Left ventricle myocardium inferior (tissue), 1 donor: ENCODE results near the gene CSF3. TPM values are rescaled to one million over a fixed set of nuclear protein-coding genes. Genes with fewer than 3 reads are reported as not detected.
A peak's percentile ranks its signal among the peaks of the same experiment; 100 is the strongest.

Experiments used
- DNase-seq: peaks from one replicate; pipeline ENCODE4 v3.0.0-alpha.2; 2020
- H3K27ac ChIP-seq: fragments of 200-600 bp; replicated peaks from 2 replicates; pipeline ENCODE4 v1.8.0; 2021
- H3K27me3 ChIP-seq: fragments of 200-600 bp; 2 replicates; pipeline ENCODE4 v1.8.0; 2021; ENCODE audit warnings: low read depth
- H3K36me3 ChIP-seq: fragments of 200-600 bp; 2 replicates; pipeline ENCODE4 v1.8.0; 2021
- H3K4me1 ChIP-seq: fragments of 200-600 bp; 2 replicates; pipeline ENCODE4 v1.8.0; 2021
- H3K4me3 ChIP-seq: fragments of 200-600 bp; 2 replicates; pipeline ENCODE4 v1.8.0; 2021; ENCODE audit warnings: mild to moderate bottlenecking, moderate library complexity
- H3K9me3 ChIP-seq: fragments of 200-600 bp; replicated peaks from 2 replicates; pipeline ENCODE4 v1.8.0; 2021
- CTCF ChIP-seq: fragments of 200-600 bp; IDR thresholded peaks from 2 replicates; pipeline ENCODE4 v1.8.0; 2021; ENCODE audit warnings: antibody characterized with exemption, mild to moderate bottlenecking, borderline replicate concordance
- intact Hi-C: fragments of 100-400 bp; cut with micrococcal nuclease; formaldehyde crosslinking; loops from one replicate; pipeline ENCODE4 v1.11.0; 2022
- total RNA-seq: library from RNA; stranded (reverse); fragmentation: NEBNext Ultra II Directional; extraction: Animal tissue kit (Norgen Biotek cat#: 25700); gene quantifications from one replicate; pipeline ENCODE4 v1.2.1, GENCODE V29; 2021
- donor health status: DM: no; HTN: yes; CAD: no; lungs with severe emphysema.

Gene CSF3
- total RNA-seq, 1 donor from 2014 or later, result not detected

- peaks cover 37% of the 10 kb centered on the region for H3K4me1 ChIP-seq
- TF ChIP-seq CTCF, result no peak
- H3K36me3 ChIP-seq, result peaks cover 2% of the 10 kb centered on the region
- no peak for DNase-seq
- H3K4me3 ChIP-seq, result no peak overlapping the region
- H3K27ac ChIP-seq, result no peak overlapping the region
- H3K9me3 ChIP-seq, result no peaks in the 10 kb centered on the region
- intact Hi-C loops, result no loop called here
- H3K27me3 ChIP-seq, result peaks cover 44% of the 10 kb centered on the region
Observed at GRCh38 chr17:39979016-39979670, 36.1 kb upstream of the CSF3 start.

- Histone ChIP-seq H3K9me3 (no peaks in the 10 kb centered on the region), H3K36me3 (peaks cover 10% of the 10 kb centered on the region), H3K27me3 (peaks cover 36% of the 10 kb centered on the region), H3K27ac (peak overlapping the region; percentile 93), H3K4me1 (peaks cover 37% of the 10 kb centered on the region), H3K4me3 (peak overlapping the region; percentile 92)
- no peak for TF ChIP-seq CTCF
- intact Hi-C loops, result no loop called here
- DNase-seq, result no peak
Observed at GRCh38 chr17:39979893-39980350, 35.3 kb upstream of the CSF3 start.

GRCh38 chr17:39980351-39981206, 34.7 kb upstream of the CSF3 start, which contains the start of gene PSMD3:
TSS of gene PSMD3 (plus strand) at chr17:39980807. CDS start at chr17:39980971, 164 bp downstream.
- Histone ChIP-seq H3K9me3 (no peaks in the 10 kb centered on the region), H3K27me3 (peaks cover 31% of the 10 kb centered on the region), H3K4me1 (peaks cover 37% of the 10 kb centered on the region), H3K36me3 (peaks cover 16% of the 10 kb centered on the region), H3K27ac (peak within 1 kb of the TSS; percentile 93), H3K4me3 (peak within 1 kb of the TSS; percentile 92)
- intact Hi-C loops, result no loop called here
- TF ChIP-seq CTCF, result peak; percentile 84
- DNase-seq, result peak; percentile 97

- Histone ChIP-seq H3K9me3 (no peaks in the 10 kb centered on the region), H3K4me1 (peaks cover 37% of the 10 kb centered on the region), H3K27ac (peak overlapping the region; percentile 93), H3K4me3 (peak overlapping the region; percentile 92), H3K27me3 (peaks cover 26% of the 10 kb centered on the region), H3K36me3 (peaks cover 23% of the 10 kb centered on the region)
- no peak for TF ChIP-seq CTCF
- intact Hi-C loops, result no loop called here
- DNase-seq, result no peak
Observed at GRCh38 chr17:39981207-39981741, 34.0 kb upstream of the CSF3 start.

- Histone ChIP-seq H3K36me3 (peaks cover 29% of the 10 kb centered on the region), H3K4me1 (peaks cover 37% of the 10 kb centered on the region), H3K27me3 (peaks cover 20% of the 10 kb centered on the region), H3K27ac (no peak overlapping the region), H3K9me3 (no peaks in the 10 kb centered on the region), H3K4me3 (peak overlapping the region; percentile 92)
- intact Hi-C loops, result no loop called here
- no peak for TF ChIP-seq CTCF
- no peak for DNase-seq
Observed at GRCh38 chr17:39981766-39982375, 33.4 kb upstream of the CSF3 start.
